WTC11 (cell line): ENCODE measurements around the gene LPCAT3. TPM values are rescaled to one million over a fixed set of nuclear protein-coding genes. Genes with fewer than 3 reads are reported as not detected.

Experiments
- ATAC-seq: fragments of 200-7000 bp; cut with Tn5 transposase; 2 replicates; pipeline ENCODE4 v1.10.0; 2021; ENCODE audit warnings: mild to moderate bottlenecking, moderate library complexity
- CTCF ChIA-PET: fragments of 300-600 bp; sonication (Branson Sonifier 250); formaldehyde crosslinking; loops from one replicate; lab custom pipeline; 2021; ENCODE audit warnings: antibody characterized with exemption; lab: Charles Lee
- POLR2A ChIA-PET: fragments of 350-600 bp; sonication (Branson Sonifier 250); formaldehyde crosslinking; loops from one replicate; lab custom pipeline; 2021; ENCODE audit warnings: antibody characterized with exemption; lab: Charles Lee
- DNase-seq: peaks from one replicate; pipeline ENCODE4 v3.0.0; 2021; ENCODE audit warnings: low spot score
- H3K27ac Mint-ChIP-seq: 2 replicates; pipeline ENCODE4 v1.8.0; 2021; ENCODE audit warnings: mixed read lengths
- H3K27me3 Mint-ChIP-seq: 2 replicates; pipeline ENCODE4 v1.8.0; 2021; ENCODE audit warnings: low read depth, mild to moderate bottlenecking, moderate library complexity, mixed read lengths
- H3K36me3 Mint-ChIP-seq: 2 replicates; pipeline ENCODE4 v1.8.0; 2021; ENCODE audit warnings: mixed read lengths
- H3K4me1 Mint-ChIP-seq: 2 replicates; pipeline ENCODE4 v1.8.0; 2022; ENCODE audit warnings: mixed read lengths
- H3K4me3 Mint-ChIP-seq: 2 replicates; pipeline ENCODE4 v1.8.0; 2021; ENCODE audit warnings: mild to moderate bottlenecking, moderate library complexity, mixed read lengths
- H3K9me3 Mint-ChIP-seq: 2 replicates; pipeline ENCODE4 v1.8.0; 2021; ENCODE audit warnings: mixed read lengths
- AR ChIP-seq: fragments of 250-450 bp; sonication (Bioruptor Pico); IDR thresholded peaks from 2 replicates; pipeline ENCODE4 v1.9.0; 2021; ENCODE audit warnings: mild to moderate bottlenecking
- ATF3 ChIP-seq: sonication (generic); formaldehyde crosslinking; conservative IDR thresholded peaks from 2 replicates; pipeline ENCODE4 v1.8.1; 2022; ENCODE audit warnings: mild to moderate bottlenecking, missing genetic modification reagents
- CDX4 ChIP-seq: fragments of 250-450 bp; sonication (Bioruptor Pico); IDR thresholded peaks from 2 replicates; pipeline ENCODE4 v1.9.0; 2021; ENCODE audit warnings: moderate library complexity, mild to moderate bottlenecking, inconsistent platforms, borderline replicate concordance
- E2F1 ChIP-seq: sonication (generic); formaldehyde crosslinking; IDR thresholded peaks from 2 replicates; pipeline ENCODE4 v1.8.0; 2022; ENCODE audit warnings: mild to moderate bottlenecking, missing genetic modification reagents
- ELF4 ChIP-seq: sonication (generic); formaldehyde crosslinking; IDR thresholded peaks from 2 replicates; pipeline ENCODE4 v1.8.1; 2022; ENCODE audit warnings: low read depth, mild to moderate bottlenecking, moderate library complexity, missing genetic modification reagents
- ETV6 ChIP-seq: sonication (generic); formaldehyde crosslinking; IDR thresholded peaks from 2 replicates; pipeline ENCODE4 v1.8.1; 2022; ENCODE audit warnings: mild to moderate bottlenecking, missing genetic modification reagents
- GRHL2 ChIP-seq: fragments of 250-450 bp; sonication (Bioruptor Pico); IDR thresholded peaks from 2 replicates; pipeline ENCODE4 v1.8.0; 2022; ENCODE audit warnings: mild to moderate bottlenecking, moderate library complexity; ENCODE audit not compliant: insufficient replicate concordance, severe bottlenecking
- JUN ChIP-seq: sonication (generic); formaldehyde crosslinking; IDR thresholded peaks from 2 replicates; pipeline ENCODE4 v1.8.0; 2023; ENCODE audit warnings: mild to moderate bottlenecking, missing genetic modification reagents
- KAT7 ChIP-seq: sonication (generic); formaldehyde crosslinking; IDR thresholded peaks from 2 replicates; pipeline ENCODE4 v1.8.1; 2023; ENCODE audit warnings: missing genetic modification reagents, mild to moderate bottlenecking, borderline replicate concordance
- MXD4 ChIP-seq: fragments of 250-450 bp; sonication (Bioruptor Pico); IDR thresholded peaks from 2 replicates; pipeline ENCODE4 v1.8.0; 2021; ENCODE audit warnings: mild to moderate bottlenecking, moderate library complexity, borderline replicate concordance
- MYBL2 ChIP-seq: sonication (generic); formaldehyde crosslinking; IDR thresholded peaks from 2 replicates; pipeline ENCODE4 v1.8.1; 2023; ENCODE audit warnings: mild to moderate bottlenecking, moderate library complexity, missing genetic modification reagents
- NFATC4 ChIP-seq: fragments of 250-450 bp; sonication (Bioruptor Pico); IDR thresholded peaks from 2 replicates; pipeline ENCODE4 v1.9.0; 2021; ENCODE audit warnings: mild to moderate bottlenecking
- NR1H2 ChIP-seq: sonication (generic); formaldehyde crosslinking; IDR thresholded peaks from 2 replicates; pipeline ENCODE4 v1.9.0; 2021; ENCODE audit warnings: mild to moderate bottlenecking, moderate library complexity, missing genetic modification reagents
- RELA ChIP-seq: sonication (generic); formaldehyde crosslinking; IDR thresholded peaks from 2 replicates; pipeline ENCODE4 v1.8.1; 2022; ENCODE audit warnings: missing genetic modification reagents, mild to moderate bottlenecking, borderline replicate concordance
- SMAD3 ChIP-seq: sonication (generic); formaldehyde crosslinking; IDR thresholded peaks from 2 replicates; pipeline ENCODE4 v1.8.0; 2022; ENCODE audit warnings: missing genetic modification reagents, mild to moderate bottlenecking, borderline replicate concordance
- SP1 ChIP-seq: sonication (generic); formaldehyde crosslinking; conservative IDR thresholded peaks from 2 replicates; pipeline ENCODE4 v1.8.1; 2022; ENCODE audit warnings: missing genetic modification reagents
- TCF7 ChIP-seq: sonication (generic); formaldehyde crosslinking; IDR thresholded peaks from 2 replicates; pipeline ENCODE4 v1.8.0; 2022; ENCODE audit warnings: mild to moderate bottlenecking, low read depth, missing genetic modification reagents, moderate library complexity
- TEAD1 ChIP-seq: sonication (generic); formaldehyde crosslinking; IDR thresholded peaks from 2 replicates; pipeline ENCODE4 v1.8.0; 2022; ENCODE audit warnings: mild to moderate bottlenecking, missing genetic modification reagents
- TEAD4 ChIP-seq: sonication (generic); formaldehyde crosslinking; IDR thresholded peaks from 2 replicates; pipeline ENCODE4 v1.8.0; 2022; ENCODE audit warnings: mild to moderate bottlenecking, missing genetic modification reagents
- USF2 ChIP-seq: sonication (generic); formaldehyde crosslinking; IDR thresholded peaks from 2 replicates; pipeline ENCODE4 v1.8.1; 2023; ENCODE audit warnings: mild to moderate bottlenecking, missing genetic modification reagents, moderate library complexity
- ZBTB43 ChIP-seq: sonication (generic); formaldehyde crosslinking; IDR thresholded peaks from 2 replicates; pipeline ENCODE4 v1.8.1; 2023; ENCODE audit warnings: mild to moderate bottlenecking, missing genetic modification reagents
- ZNF219 ChIP-seq: sonication (generic); formaldehyde crosslinking; IDR thresholded peaks from 2 replicates; pipeline ENCODE4 v1.8.0; 2023; ENCODE audit warnings: missing genetic modification reagents, mild to moderate bottlenecking, borderline replicate concordance
- ZNF232 ChIP-seq: sonication (generic); formaldehyde crosslinking; IDR thresholded peaks from 2 replicates; pipeline ENCODE4 v1.8.0; 2022; ENCODE audit warnings: mild to moderate bottlenecking, missing genetic modification reagents
- total RNA-seq: library from RNA; stranded (reverse); gene quantifications from 3 replicates; pipeline ENCODE4 v1.2.3, GENCODE V29; 2021

LPCAT3 gene
- total RNA-seq, 1 experiment from 2014 or later: 40.0 TPM

GRCh38 chr12:7016958-7017571 lies 1.2 kb downstream of the LPCAT3 start:
- peak overlapping the region; percentile 95 for H3K4me3 Mint-ChIP-seq
- no peak for TF ChIP-seq TCF7
- TF ChIP-seq SMAD3: no peak
- TF ChIP-seq SP1 (CRISPR knock-in tag): no peak
- no peak for TF ChIP-seq RELA
- no peak for TF ChIP-seq ZNF219 (CRISPR knock-in tag)
- no peak for TF ChIP-seq TEAD1 (CRISPR knock-in tag)
- TF ChIP-seq ETV6 (CRISPR knock-in tag): no peak
- no peak for TF ChIP-seq USF2 (CRISPR knock-in tag)
- no peak for TF ChIP-seq ZNF232
- TF ChIP-seq AR (CRISPR knock-in tag): no peak
- TF ChIP-seq ELF4 (CRISPR knock-in tag): no peak
- no peak for TF ChIP-seq NFATC4 (CRISPR knock-in tag)
- TF ChIP-seq MXD4 (CRISPR knock-in tag): no peak
- TF ChIP-seq MYBL2 (CRISPR knock-in tag): no peak
- no peak for TF ChIP-seq GRHL2 (CRISPR knock-in tag)
- TF ChIP-seq, all 79 proteins: peak for 0
- no peak overlapping the region for H3K27ac Mint-ChIP-seq

GRCh38 chr12:7015555-7016370 lies 2.5 kb downstream of the LPCAT3 start:
- H3K9me3 Mint-ChIP-seq: no peaks in the 10 kb centered on the region

More at GRCh38 chr12:7016958-7017571, 1.2 kb downstream of the LPCAT3 start:
- ATAC-seq (no peak), DNase-seq (no peak)
- Mint-ChIP-seq H3K36me3 (0 out of 2 replicates have a peak, but pooled peaks cover 3% of the 10 kb centered on the region), H3K9me3 (no peaks in the 10 kb centered on the region), H3K4me1 (peaks cover 29% of the 10 kb centered on the region), H3K27me3 (no peaks in the 10 kb centered on the region)
- CTCF ChIA-PET: no interaction called here
- POLR2A ChIA-PET: interaction anchor here (1.6 kb wide), 1 partner anchor 79 kb away, joined by 5 read pairs; no protein-coding TSS in a partner anchor

GRCh38 chr12:7013101-7013500 lies 5.2 kb downstream of the LPCAT3 start:
- CTCF ChIA-PET: no interaction called here
- Mint-ChIP-seq H3K27me3 (no peaks in the 10 kb centered on the region), H3K4me1 (peaks cover 23% of the 10 kb centered on the region), H3K9me3 (no peaks in the 10 kb centered on the region), H3K27ac (no peak overlapping the region), H3K36me3 (peaks cover 9% of the 10 kb centered on the region; the same call in 1 of the 2 replicates), H3K4me3 (no peak overlapping the region)
- POLR2A ChIA-PET: no interaction called here
- DNase-seq (no peak), ATAC-seq (no peak)
- TF ChIP-seq SP1 (CRISPR knock-in tag) (no peak), ZBTB43 (CRISPR knock-in tag) (no peak), KAT7 (CRISPR knock-in tag) (no peak), CDX4 (no peak), ATF3 (no peak), E2F1 (CRISPR knock-in tag) (no peak), TEAD4 (no peak), NR1H2 (CRISPR knock-in tag) (no peak), USF2 (CRISPR knock-in tag) (no peak)

More at GRCh38 chr12:7015555-7016370, 2.5 kb downstream of the LPCAT3 start:
- ChIA-PET POLR2A (interaction anchor here (0.6 kb wide), 1 partner anchor 76 kb away, joined by 3 read pairs; no protein-coding TSS in a partner anchor), CTCF (interaction anchor here (1.0 kb wide), 1 partner anchor 125 kb away, joined by 3 read pairs; no protein-coding TSS in a partner anchor)
- peaks cover 32% of the 10 kb centered on the region for H3K4me1 Mint-ChIP-seq
- DNase-seq (no peak), ATAC-seq (no peak)
- H3K4me3 Mint-ChIP-seq: no peak overlapping the region
- no peak overlapping the region for H3K27ac Mint-ChIP-seq
- H3K27me3 Mint-ChIP-seq: no peaks in the 10 kb centered on the region
- H3K36me3 Mint-ChIP-seq: 0 out of 2 replicates have a peak, but pooled peaks cover 3% of the 10 kb centered on the region
- no peak for TF ChIP-seq JUN (CRISPR knock-in tag)
